ENCODE data around the gene OSBP2. TPM values are rescaled to one million over a fixed set of nuclear protein-coding genes. Genes with fewer than 3 reads are reported as not detected.

OSBP2 gene
- total RNA-seq, 4 donors from 2014 or later, result 1.9 to 3.9 (median 3.0) TPM

GRCh38 chr22:30782613-30783012 lies 87.9 kb downstream of the OSBP2 start:
- Histone ChIP-seq H3K27me3 (no peaks in the 10 kb centered on the region), H3K4me3 (no peak overlapping the region), H3K36me3 (no peaks in the 10 kb centered on the region), H3K4me1 (no peaks in the 10 kb centered on the region), H3K27ac (no peak overlapping the region), H3K9me3 (no peaks in the 10 kb centered on the region)
- WGBS, 2 donors, result 61 to 64% methylated on average over 5 of the region's 5 CpGs
- TF ChIP-seq, protein P1, sequence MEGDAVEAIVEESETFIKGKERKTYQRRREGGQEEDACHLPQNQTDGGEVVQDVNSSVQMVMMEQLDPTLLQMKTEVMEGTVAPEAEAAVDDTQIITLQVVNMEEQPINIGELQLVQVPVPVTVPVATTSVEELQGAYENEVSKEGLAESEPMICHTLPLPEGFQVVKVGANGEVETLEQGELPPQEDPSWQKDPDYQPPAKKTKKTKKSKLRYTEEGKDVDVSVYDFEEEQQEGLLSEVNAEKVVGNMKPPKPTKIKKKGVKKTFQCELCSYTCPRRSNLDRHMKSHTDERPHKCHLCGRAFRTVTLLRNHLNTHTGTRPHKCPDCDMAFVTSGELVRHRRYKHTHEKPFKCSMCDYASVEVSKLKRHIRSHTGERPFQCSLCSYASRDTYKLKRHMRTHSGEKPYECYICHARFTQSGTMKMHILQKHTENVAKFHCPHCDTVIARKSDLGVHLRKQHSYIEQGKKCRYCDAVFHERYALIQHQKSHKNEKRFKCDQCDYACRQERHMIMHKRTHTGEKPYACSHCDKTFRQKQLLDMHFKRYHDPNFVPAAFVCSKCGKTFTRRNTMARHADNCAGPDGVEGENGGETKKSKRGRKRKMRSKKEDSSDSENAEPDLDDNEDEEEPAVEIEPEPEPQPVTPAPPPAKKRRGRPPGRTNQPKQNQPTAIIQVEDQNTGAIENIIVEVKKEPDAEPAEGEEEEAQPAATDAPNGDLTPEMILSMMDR (IDR thresholded peaks at IDR 0.05), result no peak
- TF ChIP-seq POLR2A (IDR thresholded peaks at IDR 0.05), result no peak
- no peak for DNase-seq
- intact Hi-C loops (cut with DNase I), result no loop called here

- DNase-seq, result no peak
- no peaks in the 10 kb centered on the region for H3K27me3 ChIP-seq
- H3K27ac ChIP-seq, result no peak overlapping the region
- H3K9me3 ChIP-seq, result no peaks in the 10 kb centered on the region
- H3K4me1 ChIP-seq, result no peaks in the 10 kb centered on the region
- TF ChIP-seq, protein P1 (IDR thresholded peaks at IDR 0.05), result no peak
- no peak for TF ChIP-seq POLR2A (IDR thresholded peaks at IDR 0.05)
- intact Hi-C loops (cut with DNase I), result no loop called here
- no peak overlapping the region for H3K4me3 ChIP-seq
- no peaks in the 10 kb centered on the region for H3K36me3 ChIP-seq
- WGBS, 2 donors, result 36 to 43% methylated on average over 1 to 2 of the region's 2 CpGs
Observed at GRCh38 chr22:30783021-30783420, 88.3 kb downstream of the OSBP2 start.

DNA sequence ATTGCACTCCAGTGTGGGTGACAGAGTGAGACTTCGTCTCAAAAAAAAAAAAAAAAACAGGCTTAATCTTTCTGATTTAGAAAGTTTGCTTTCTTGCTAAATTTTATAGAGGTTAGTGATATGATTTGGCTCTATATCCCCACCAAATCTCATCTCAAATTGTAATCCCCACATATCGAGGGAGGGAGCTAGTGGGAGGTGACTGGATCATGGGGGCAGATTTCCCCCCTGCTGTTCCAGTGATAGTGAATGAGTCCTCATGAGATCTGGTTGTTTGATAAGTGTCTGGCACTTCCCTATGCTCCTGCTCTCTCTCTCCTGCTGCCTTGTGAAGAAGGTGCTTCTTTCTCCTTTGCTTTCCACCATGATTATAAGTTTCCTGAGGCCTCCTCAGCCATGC lies 90.9 kb downstream of the OSBP2 start:
- intact Hi-C loops (cut with DNase I), result no loop called here
- no peak for TF ChIP-seq POLR2A (IDR thresholded peaks at IDR 0.05)
- TF ChIP-seq, protein P1 (IDR thresholded peaks at IDR 0.05), result no peak
- Histone ChIP-seq H3K27ac (no peak overlapping the region), H3K27me3 (no peaks in the 10 kb centered on the region), H3K36me3 (no peaks in the 10 kb centered on the region), H3K4me3 (no peak overlapping the region), H3K4me1 (no peaks in the 10 kb centered on the region), H3K9me3 (no peaks in the 10 kb centered on the region)
- 88 to 100% methylated on average over 2 of the region's 2 CpGs for WGBS, 2 donors
- no peak for DNase-seq

GRCh38 chr22:30790366-30790765 lies 95.7 kb downstream of the OSBP2 start:
- Histone ChIP-seq H3K9me3 (no peaks in the 10 kb centered on the region), H3K4me1 (no peaks in the 10 kb centered on the region), H3K27me3 (no peaks in the 10 kb centered on the region), H3K27ac (no peak overlapping the region), H3K36me3 (no peaks in the 10 kb centered on the region), H3K4me3 (no peak overlapping the region)
- intact Hi-C loops (cut with DNase I), result no loop called here
- DNase-seq, result no peak
- TF ChIP-seq POLR2A (IDR thresholded peaks at IDR 0.05), result no peak
- TF ChIP-seq, protein P1 (IDR thresholded peaks at IDR 0.05), result no peak
- 69% methylated on average over 2 of the region's 2 CpGs for WGBS, 2 donors

DNA sequence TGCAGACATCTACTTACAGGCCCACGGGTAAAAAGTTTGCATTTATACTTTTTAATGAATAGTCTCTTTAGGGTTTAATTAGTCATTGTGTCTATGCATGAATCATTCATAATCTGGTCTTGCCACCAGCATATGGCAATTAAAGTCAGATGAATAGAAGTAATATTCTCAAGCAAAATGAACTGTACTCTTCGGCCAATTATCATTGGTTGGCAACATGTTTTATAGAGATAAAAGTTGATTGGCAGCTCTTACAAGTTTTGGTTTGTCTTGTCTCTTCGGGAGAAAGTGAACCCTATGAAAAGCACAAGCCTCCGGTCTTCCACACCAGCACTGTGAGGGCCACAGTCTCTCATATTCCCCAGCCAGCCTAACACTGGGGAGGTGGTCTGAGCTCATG lies 97.8 kb downstream of the OSBP2 start:
- 54 to 71% methylated on average over 4 of the region's 4 CpGs for WGBS, 2 donors
- H3K9me3 ChIP-seq, result no peaks in the 10 kb centered on the region
- intact Hi-C loops (cut with DNase I), result no loop called here
- no peaks in the 10 kb centered on the region for H3K36me3 ChIP-seq
- no peak overlapping the region for H3K4me3 ChIP-seq
- no peaks in the 10 kb centered on the region for H3K27me3 ChIP-seq
- no peak for DNase-seq
- no peak overlapping the region for H3K27ac ChIP-seq
- no peaks in the 10 kb centered on the region for H3K4me1 ChIP-seq
- TF ChIP-seq, protein P1 (IDR thresholded peaks at IDR 0.05), result no peak
- no peak for TF ChIP-seq POLR2A (IDR thresholded peaks at IDR 0.05)
